ENCODE measurements around the gene IFNL4.
"Not testable (repeated sequence)": the region's sequence is repeated elsewhere in the genome, so short reads cannot be mapped to it uniquely, and the experiment has no call there.

- not testable (repeated sequence) for TF ChIP-seq CTCF (conservative IDR thresholded peaks at IDR 0.05; ENCODE audit: low read depth, low read length); EZH2 (IDR thresholded peaks at IDR 0.05; ENCODE audit: borderline replicate concordance, low read depth, low read length, poor library complexity, severe bottlenecking)
Measured at GRCh38 chr19:39273859-39274258, 25.2 kb upstream of the IFNL4 start.

Measured in A673 (cell line).